Kidney (tissue), 14 donors: ENCODE measurements around the gene C2CD4D. TPM values are rescaled to one million over a fixed set of nuclear protein-coding genes. Genes with fewer than 3 reads are reported as not detected.
A peak's percentile ranks its signal among the peaks of the same experiment; 100 is the strongest.

ENCODE experiments used
- DNase-seq, 5 donors: peaks; one replicate each; pipeline ENCODE4 v3.0.0-alpha.2; 2013 to 2020
- FAIRE-seq: peaks from 2 replicates; lab custom pipeline; 2012; peaks lifted over from hg19 to GRCh38; lab: Jason Lieb, UNC
- H3K27ac ChIP-seq, 2 donors: one replicate each; pipeline ENCODE4 v1.7.0; 2013; ENCODE audit warnings: low read depth in 2 of 2, low read length in 2 of 2, inconsistent platforms in 1 of 2
- H3K27me3 ChIP-seq: one replicate; pipeline ENCODE4 v1.7.1; 2013; ENCODE audit warnings: low read length, inconsistent platforms; ENCODE audit not compliant: control insufficient read depth, insufficient read depth
- H3K36me3 ChIP-seq, 3 donors: one replicate each; pipeline versions ENCODE4 v1.7.0 to v1.7.1; 2013; ENCODE audit warnings: low read length in 3 of 3, control low read depth in 1 of 3, inconsistent platforms in 1 of 3; ENCODE audit not compliant: insufficient read depth in 3 of 3, control insufficient read depth in 2 of 3
- H3K4me1 ChIP-seq, 3 donors: one replicate each; pipeline versions ENCODE4 v1.7.0 to v1.7.1; 2013; ENCODE audit warnings: low read length in 3 of 3, inconsistent platforms in 1 of 3, low read depth in 1 of 3; ENCODE audit not compliant: control insufficient read depth in 2 of 3, insufficient read depth in 2 of 3
- H3K4me3 ChIP-seq, 3 donors: one replicate each; pipeline versions ENCODE4 v1.7.0 to v1.8.1; 2013; ENCODE audit warnings: low read length in 3 of 3, control low read depth in 1 of 3, inconsistent platforms in 1 of 3
- H3K9ac ChIP-seq, 3 donors: one replicate each; pipeline versions ENCODE4 v1.7.0 to v1.7.1; 2013; ENCODE audit warnings: low read length in 3 of 3, control low read depth in 1 of 3, inconsistent platforms in 1 of 3
- H3K9me3 ChIP-seq, 3 donors: one replicate each; pipeline versions ENCODE4 v1.7.0 to v1.7.1; 2013; ENCODE audit warnings: low read length in 3 of 3, control low read depth in 1 of 3, inconsistent platforms in 1 of 3; ENCODE audit not compliant: control insufficient read depth in 2 of 3, insufficient read depth in 1 of 3
- intact Hi-C: fragments of 100-400 bp; cut with DNase I; formaldehyde crosslinking; loops from one replicate; pipeline ENCODE4 v1.11.1; 2022
- polyA plus RNA-seq: library from polyadenylated mRNA; stranded (reverse); fragments of 350-450 nt; fragmentation: Illumina TruSeq; extraction: RNeasy Lipid Tissue Mini Kit (QIAGEN cat#74804); gene quantifications from one replicate; pipeline ENCODE4 v1.2.3, GENCODE V29; 2014; ENCODE audit warnings: low read depth, low replicate concordance; ENCODE audit not compliant: insufficient read depth
- total RNA-seq: library from RNA; stranded (reverse); fragmentation: NEBNext Ultra II Directional; extraction: Animal tissue kit (Norgen Biotek cat#: 25700); gene quantifications from one replicate; pipeline ENCODE4 v1.2.1, GENCODE V29; 2021
- TF ChIP-seq, protein P1 (sequence below): IDR thresholded peaks from 3 replicates; pipeline ENCODE4 v1.5.1; 2012; ENCODE audit warnings: mild to moderate bottlenecking, moderate library complexity, borderline replicate concordance; ENCODE audit not compliant: insufficient read depth; ENCODE audit errors: extremely low read depth
- donor health status: control.
- donor health status: control.
- donor health status: control.
- donor health status: control.
- donor health status: control.
- donor health status: DM: yes; HTN: yes; CAD: no.
- donor health status: Normal renal cell carcinoma (clear cell type).

Gene C2CD4D
- total and polyA plus RNA-seq, 2 donors from 2014 or later, result 0.43 to 0.57 TPM

DNA sequence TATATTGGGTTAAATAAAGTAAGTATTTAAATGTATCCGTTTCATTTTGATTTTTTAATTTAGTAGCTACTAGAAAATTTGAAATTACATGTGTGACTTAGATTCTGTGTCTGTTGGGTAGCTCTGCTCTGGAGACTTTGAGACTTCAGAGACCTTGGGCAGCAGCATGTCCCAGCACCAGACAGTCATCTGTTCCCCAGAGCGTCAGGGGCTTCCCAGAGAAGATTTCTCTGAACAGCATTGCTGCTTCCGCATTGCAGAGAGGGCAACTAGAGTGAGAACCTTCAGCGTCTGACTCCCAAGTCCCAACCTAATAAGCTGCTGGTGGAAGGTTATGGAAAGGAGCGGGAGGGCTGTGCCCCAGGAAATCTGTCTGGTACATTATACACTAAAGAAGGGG lies 41.0 kb downstream of the C2CD4D start:
- H3K36me3 ChIP-seq, result no peaks in the 10 kb centered on the region
- no peak for DNase-seq
- H3K4me1 ChIP-seq, result no peaks in the 10 kb centered on the region
- intact Hi-C loops, result no loop called here
- TF ChIP-seq, protein P1, sequence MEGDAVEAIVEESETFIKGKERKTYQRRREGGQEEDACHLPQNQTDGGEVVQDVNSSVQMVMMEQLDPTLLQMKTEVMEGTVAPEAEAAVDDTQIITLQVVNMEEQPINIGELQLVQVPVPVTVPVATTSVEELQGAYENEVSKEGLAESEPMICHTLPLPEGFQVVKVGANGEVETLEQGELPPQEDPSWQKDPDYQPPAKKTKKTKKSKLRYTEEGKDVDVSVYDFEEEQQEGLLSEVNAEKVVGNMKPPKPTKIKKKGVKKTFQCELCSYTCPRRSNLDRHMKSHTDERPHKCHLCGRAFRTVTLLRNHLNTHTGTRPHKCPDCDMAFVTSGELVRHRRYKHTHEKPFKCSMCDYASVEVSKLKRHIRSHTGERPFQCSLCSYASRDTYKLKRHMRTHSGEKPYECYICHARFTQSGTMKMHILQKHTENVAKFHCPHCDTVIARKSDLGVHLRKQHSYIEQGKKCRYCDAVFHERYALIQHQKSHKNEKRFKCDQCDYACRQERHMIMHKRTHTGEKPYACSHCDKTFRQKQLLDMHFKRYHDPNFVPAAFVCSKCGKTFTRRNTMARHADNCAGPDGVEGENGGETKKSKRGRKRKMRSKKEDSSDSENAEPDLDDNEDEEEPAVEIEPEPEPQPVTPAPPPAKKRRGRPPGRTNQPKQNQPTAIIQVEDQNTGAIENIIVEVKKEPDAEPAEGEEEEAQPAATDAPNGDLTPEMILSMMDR, result no peak
- no peak overlapping the region for H3K4me3 ChIP-seq
- H3K27me3 ChIP-seq, result no peaks in the 10 kb centered on the region
- H3K27ac ChIP-seq, result no peak overlapping the region
- H3K9ac ChIP-seq, result no peak overlapping the region
- H3K9me3 ChIP-seq, result no peaks in the 10 kb centered on the region
- FAIRE-seq, result no peak

DNA sequence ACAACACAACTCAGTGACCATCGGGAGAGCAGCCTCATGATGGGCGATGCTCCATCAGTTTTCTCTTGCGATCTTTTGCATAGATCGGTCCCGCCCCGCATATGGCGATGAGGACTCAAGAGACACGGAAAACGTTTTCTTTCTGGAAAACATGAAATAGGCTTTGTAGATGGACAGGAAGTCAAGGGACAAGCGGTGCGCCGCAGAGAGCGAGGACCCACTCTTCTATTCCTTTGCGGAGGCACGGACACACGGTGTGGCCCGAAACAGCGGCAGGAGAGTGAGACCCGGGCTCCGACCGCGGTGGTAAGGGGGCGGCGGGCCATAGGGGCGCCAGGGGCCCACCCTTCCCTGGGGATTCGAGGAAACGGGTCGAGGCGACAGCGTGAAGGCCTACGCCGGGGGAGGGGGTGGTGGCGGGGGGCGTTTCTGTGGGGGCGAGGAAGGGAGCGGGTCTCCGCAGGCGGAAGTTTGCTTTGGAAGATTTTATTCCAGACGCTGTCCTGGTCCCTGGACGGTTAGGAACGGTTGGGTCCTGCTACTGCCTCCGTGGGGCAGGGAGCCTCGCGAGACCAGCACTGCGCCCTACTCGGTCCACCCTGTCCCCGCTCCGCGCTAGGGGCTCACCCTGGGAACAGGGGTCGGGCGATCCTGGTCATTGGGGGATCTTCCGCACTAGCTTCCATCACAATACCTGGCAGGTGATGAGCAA lies 48.5 kb downstream of the C2CD4D start:
- DNase-seq, result peak in 2 of 5 donors; percentile 19 to 60
- Histone ChIP-seq H3K9ac (peak overlapping the region; percentile 58 to 91 (median 83)), H3K27ac (peak overlapping the region; percentile 12 to 24)

DNA sequence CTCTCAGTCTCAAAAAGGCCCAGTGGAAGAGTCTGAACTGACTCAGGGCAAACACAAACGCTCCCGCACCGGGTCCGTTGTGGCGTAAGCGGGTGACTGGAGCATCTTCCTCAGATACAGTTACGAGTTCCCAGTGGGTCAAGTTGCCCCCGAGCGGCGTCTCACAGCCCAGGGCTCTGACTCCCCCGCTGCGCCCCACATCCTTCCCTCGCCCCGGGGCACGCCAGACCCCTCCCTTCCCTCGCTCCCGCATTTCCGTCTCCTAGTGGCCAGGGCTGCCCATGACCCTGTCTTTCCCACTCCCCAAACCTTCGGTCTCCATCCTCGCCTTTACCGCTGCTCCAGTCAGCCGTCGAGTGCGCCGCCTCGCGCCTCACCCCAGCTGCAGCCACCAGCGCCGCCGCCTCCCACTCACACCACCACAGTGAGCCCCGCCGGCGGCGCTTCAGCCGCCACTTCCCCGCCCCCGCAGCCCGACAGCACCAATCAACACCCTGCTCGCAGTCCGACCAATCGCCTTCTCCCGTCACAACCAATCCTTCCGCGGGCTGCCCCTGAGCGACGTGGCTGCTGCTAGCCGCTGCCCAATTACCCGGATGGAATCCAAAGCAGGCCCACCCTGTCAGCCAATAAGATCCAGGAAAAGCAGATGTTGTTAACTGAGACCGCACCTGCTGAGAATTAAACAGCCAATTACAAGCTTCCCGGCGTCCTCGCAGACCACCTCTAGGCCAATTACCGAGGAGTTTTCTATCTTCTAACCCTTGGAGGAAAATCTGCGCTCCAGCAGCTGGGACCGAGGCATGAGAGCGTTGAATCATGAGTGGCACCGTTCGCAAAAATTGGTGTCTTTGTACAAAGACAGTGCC lies 49.3 kb downstream of the C2CD4D start, which contains the start of gene TDRKH:
Gene TDRKH, minus strand, starts transcription at position 430 of the 869 bp plus-strand sequence. CDS start 7,478 bp downstream, outside the sequence.
- Histone ChIP-seq H3K4me3 (peak within 1 kb of the TSS; percentile 90 to 99 (median 96)), H3K9me3 (no peaks in the 10 kb centered on the region), H3K36me3 (no peaks in the 10 kb centered on the region), H3K27ac (peak within 1 kb of the TSS; percentile 12 to 48), H3K9ac (peak within 1 kb of the TSS; percentile 58 to 91 (median 83)), H3K4me1 (peaks cover 0 to 8% (median 4%) of the 10 kb centered on the region in 3 donors), H3K27me3 (no peaks in the 10 kb centered on the region)
- FAIRE-seq (peak; percentile 99), DNase-seq (peak; percentile 99 to 100 (median 99))
- TF ChIP-seq, protein P1, result peak; percentile 4
- intact Hi-C loops, result no loop called here

More for the DNA sequence above, 48.5 kb downstream of the C2CD4D start:
- intact Hi-C loops, result no loop called here
- Histone ChIP-seq H3K27me3 (no peaks in the 10 kb centered on the region), H3K4me1 (peaks cover 0 to 8% (median 4%) of the 10 kb centered on the region in 3 donors), H3K9me3 (no peaks in the 10 kb centered on the region), H3K4me3 (peak overlapping the region; percentile 90 to 99 (median 96)), H3K36me3 (no peaks in the 10 kb centered on the region)
- TF ChIP-seq, protein P1, result no peak
- no peak for FAIRE-seq

Other genes starting within 250 kb of the C2CD4D start
- 46.3 TPM for gene SNX27, start 227.8 kb downstream of the C2CD4D start, total RNA-seq
- gene SNX27, start 227.8 kb downstream of the C2CD4D start, polyA plus RNA-seq, result 13.5 TPM
- gene CELF3, start 123.0 kb downstream of the C2CD4D start, total RNA-seq, result not detected
- gene CELF3, start 123.0 kb downstream of the C2CD4D start, polyA plus RNA-seq, result 0.39 TPM
- gene RIIAD1, start 118.3 kb downstream of the C2CD4D start, total RNA-seq, result not detected
- 4.0 TPM for gene RIIAD1, start 118.3 kb downstream of the C2CD4D start, polyA plus RNA-seq
- gene MRPL9, start 76.3 kb downstream of the C2CD4D start, total RNA-seq, result 65.3 TPM
- gene MRPL9, start 76.3 kb downstream of the C2CD4D start, polyA plus RNA-seq, result 87.1 TPM
- 13.5 TPM for gene TDRKH, start 49.3 kb downstream of the C2CD4D start, total RNA-seq
- gene TDRKH, start 49.3 kb downstream of the C2CD4D start, polyA plus RNA-seq, result 5.3 TPM
- gene LINGO4, start 34.4 kb downstream of the C2CD4D start, total RNA-seq, result 0.41 TPM
- gene LINGO4, start 34.4 kb downstream of the C2CD4D start, polyA plus RNA-seq, result 0.32 TPM
- gene RORC, start 8.0 kb downstream of the C2CD4D start, total RNA-seq, result 19.1 TPM
- gene RORC, start 8.0 kb downstream of the C2CD4D start, polyA plus RNA-seq, result 34.5 TPM
- gene THEM5, start 13.9 kb upstream of the C2CD4D start, total RNA-seq, result not detected
- not detected for gene THEM5, start 13.9 kb upstream of the C2CD4D start, polyA plus RNA-seq
- 17.5 TPM for gene THEM4, start 69.7 kb upstream of the C2CD4D start, total RNA-seq
- gene THEM4, start 69.7 kb upstream of the C2CD4D start, polyA plus RNA-seq, result 27.9 TPM
- 467 TPM for gene S100A10, start 154.0 kb upstream of the C2CD4D start, total RNA-seq
- 500 TPM for gene S100A10, start 154.0 kb upstream of the C2CD4D start, polyA plus RNA-seq
- 835 TPM for gene S100A11, start 197.2 kb upstream of the C2CD4D start, total RNA-seq
- gene S100A11, start 197.2 kb upstream of the C2CD4D start, polyA plus RNA-seq, result 925 TPM
- gene TCHHL1, start 249.2 kb upstream of the C2CD4D start, total RNA-seq, result not detected
- not detected for gene TCHHL1, start 249.2 kb upstream of the C2CD4D start, polyA plus RNA-seq